HG02870 (cell line): Measurements from ENCODE around the gene NCOA5.

Source experiments
- ATAC-seq: cut with Tn5 transposase; IDR thresholded peaks from one replicate; pipeline ENCODE4 v1.9.1; 2021; ENCODE audit warnings: mild to moderate bottlenecking, moderate library complexity; ENCODE audit not compliant: unreplicated experiment

The NCOA5 gene

GRCh38 chr20:46065006-46065405, 24.8 kb downstream of the NCOA5 start:
- ATAC-seq, result no peak

- no peak for ATAC-seq
These were observed 26.1 kb downstream of the NCOA5 start for GRCh38 chr20:46063652-46064054.

GRCh38 chr20:46063151-46063550, 26.6 kb downstream of the NCOA5 start:
- no peak for ATAC-seq

GRCh38 chr20:46062621-46063020, 27.1 kb downstream of the NCOA5 start:
- ATAC-seq, result no peak

GRCh38 chr20:46062151-46062550, 27.6 kb downstream of the NCOA5 start:
- no peak for ATAC-seq

GRCh38 chr20:46060975-46061374, 28.8 kb downstream of the NCOA5 start:
- ATAC-seq, result no peak

- ATAC-seq, result no peak
These were observed 29.4 kb downstream of the NCOA5 start for GRCh38 chr20:46060301-46060881.

- no peak for ATAC-seq
These were observed 31.0 kb downstream of the NCOA5 start for GRCh38 chr20:46058599-46059281.

- no peak for ATAC-seq
These were observed 31.7 kb downstream of the NCOA5 start for GRCh38 chr20:46057856-46058598.

GRCh38 chr20:46056970-46057855, 32.5 kb downstream of the NCOA5 start:
- ATAC-seq, result no peak

- ATAC-seq, result no peak
These were observed 33.5 kb downstream of the NCOA5 start for GRCh38 chr20:46056027-46056833.

- no peak for ATAC-seq
These were observed 34.5 kb downstream of the NCOA5 start for GRCh38 chr20:46055269-46055668.

GRCh38 chr20:46054606-46055005, 35.2 kb downstream of the NCOA5 start:
- no peak for ATAC-seq

GRCh38 chr20:46053416-46053815, 36.3 kb downstream of the NCOA5 start:
- ATAC-seq, result no peak

- no peak for ATAC-seq
These were observed 38.0 kb downstream of the NCOA5 start for GRCh38 chr20:46051556-46052308.

GRCh38 chr20:46050885-46051284, 38.9 kb downstream of the NCOA5 start:
- no peak for ATAC-seq

- no peak for ATAC-seq
These were observed 39.3 kb downstream of the NCOA5 start for GRCh38 chr20:46050444-46050843.

GRCh38 chr20:46049815-46050214, 39.9 kb downstream of the NCOA5 start:
- ATAC-seq, result no peak

GRCh38 chr20:46049190-46049589, 40.6 kb downstream of the NCOA5 start:
- ATAC-seq, result no peak

GRCh38 chr20:46047821-46048220, 41.9 kb downstream of the NCOA5 start:
- no peak for ATAC-seq
